HCT116 (cell line): ENCODE data around the gene GPRC5B. TPM values are rescaled to one million over a fixed set of nuclear protein-coding genes. Genes with fewer than 3 reads are reported as not detected.

ENCODE experiments used
- ATAC-seq: fragments of 200-7000 bp; cut with Tn5 transposase; 2 replicates; pipeline ENCODE4 v1.9.1; 2020; ENCODE audit warnings: mild to moderate bottlenecking, moderate library complexity
- BruUV-seq: library from RNA; stranded (reverse); fragments of 400-500 nt; replicated peaks from 2 replicates; lab custom pipeline; 2021; lab: Mats Ljungman, UMichigan
- CTCF ChIA-PET: fragments of 300-600 bp; sonication (Branson Sonifier 250); formaldehyde crosslinking; loops from one replicate; lab custom pipeline; 2021; ENCODE audit warnings: antibody characterized with exemption; lab: Charles Lee
- POLR2A ChIA-PET: fragments of 300-600, 350-600 bp; sonication (Branson Sonifier 250); formaldehyde crosslinking; loops from one replicate; lab custom pipeline; 2021; ENCODE audit warnings: antibody characterized with exemption; lab: Charles Lee
- RAD21 ChIA-PET, 2 experiments: fragments of 300-600 bp; sonication (Branson Sonifier 250); formaldehyde crosslinking; loops; one replicate each; lab custom pipeline; 2023; ENCODE audit warnings: low total read pairs in 2 of 2; ENCODE audit not compliant: uncharacterized antibody in 2 of 2, unreplicated experiment in 2 of 2, low non-redundant PET in 1 of 2; lab: Charles Lee
- DNase-seq: peaks from one replicate; pipeline ENCODE4 v3.0.0-alpha.2; 2010; ENCODE audit warnings: low read depth, low spot score
- H2AFZ ChIP-seq: fragments of 200-600 bp; shearing (Covaris generic), sonication (generic); 2 replicates; pipeline ENCODE4 v1.6.1; 2017; ENCODE audit warnings: low read depth, mixed run types, mixed read lengths, antibody characterized with exemption, low read length; ENCODE audit not compliant: poor library complexity, severe bottlenecking
- H3K27ac ChIP-seq: 2 replicates; pipeline ENCODE4 v1.5.1; 2012; ENCODE audit warnings: low read depth, low read length
- H3K27me3 ChIP-seq: fragments of 200-600 bp; sonication (generic); 2 replicates; pipeline ENCODE4 v1.6.1; 2016; ENCODE audit warnings: mixed run types, low read length, mixed read lengths; ENCODE audit not compliant: insufficient read depth
- H3K36me3 ChIP-seq, 2 experiments: fragments of 200-500 bp in 1 of 2; fragments of 200-600 bp in 1 of 2; sonication (Bioruptor generic) in 1 of 2; sonication (generic) in 1 of 2; 2 replicates each; pipeline versions ENCODE4 v1.5.1 to v1.6.1; 2014 to 2016; ENCODE audit warnings: low read length in 2 of 2, inconsistent platforms in 1 of 2, mixed read lengths in 1 of 2, mixed run types in 1 of 2; ENCODE audit not compliant: insufficient read depth in 2 of 2, control insufficient read depth in 1 of 2
- H3K4me1 ChIP-seq, 2 experiments: fragments of 200-600 bp in 1 of 2; sonication (generic) in 1 of 2; 2 replicates each; pipeline versions ENCODE4 v1.5.1 to v1.6.1; 2012 to 2017; ENCODE audit warnings: low read length in 2 of 2, inconsistent platforms in 1 of 2, mild to moderate bottlenecking in 1 of 2, mixed read lengths in 1 of 2, mixed run types in 1 of 2, moderate library complexity in 1 of 2; ENCODE audit not compliant: insufficient read depth in 2 of 2, control insufficient read depth in 1 of 2
- H3K4me2 ChIP-seq: fragments of 200-600 bp; sonication (generic); 2 replicates; pipeline ENCODE4 v1.6.1; 2017; ENCODE audit warnings: mixed run types, low read length, mixed read lengths
- H3K4me3 ChIP-seq, 2 experiments: fragments of 200-600 bp in 1 of 2; sonication (generic) in 1 of 2; replicated peaks in 1 of 2; 2 replicates each; pipeline ENCODE4 v1.5.1; 2011 to 2016; ENCODE audit warnings: low read length in 2 of 2, control low read depth in 1 of 2, low read depth in 1 of 2, mild to moderate bottlenecking in 1 of 2, mixed read lengths in 1 of 2, mixed run types in 1 of 2
- H3K79me2 ChIP-seq: fragments of 200-600 bp; sonication (generic); 2 replicates; pipeline ENCODE4 v1.6.1; 2017; ENCODE audit warnings: mild to moderate bottlenecking, mixed run types, low read length, moderate library complexity, mixed read lengths; ENCODE audit not compliant: insufficient read depth
- H3K9ac ChIP-seq: fragments of 200-600 bp; sonication (generic); 2 replicates; pipeline ENCODE4 v1.6.1; 2016; ENCODE audit warnings: low read length, mixed read lengths
- H3K9me2 ChIP-seq: fragments of 200-600 bp; sonication (generic), shearing (Covaris generic); 2 replicates; pipeline ENCODE4 v1.6.1; 2017; ENCODE audit warnings: mixed run types, mild to moderate bottlenecking, moderate library complexity; ENCODE audit not compliant: insufficient read depth
- H3K9me3 ChIP-seq, 2 experiments: fragments of 200-500 bp in 1 of 2; fragments of 200-600 bp in 1 of 2; sonication (Bioruptor generic) in 1 of 2; sonication (generic) in 1 of 2; 2 replicates each; pipeline ENCODE4 v1.6.1; 2014 to 2017; ENCODE audit warnings: low read length in 2 of 2, mixed read lengths in 2 of 2, inconsistent platforms in 1 of 2, low read depth in 1 of 2, mild to moderate bottlenecking in 1 of 2, mixed run types in 1 of 2, moderate library complexity in 1 of 2; ENCODE audit not compliant: control insufficient read depth in 1 of 2, insufficient read depth in 1 of 2
- H4K20me1 ChIP-seq: fragments of 200-600 bp; sonication (generic), shearing (Covaris generic); 2 replicates; pipeline ENCODE4 v1.6.1; 2017; ENCODE audit warnings: mixed run types, mild to moderate bottlenecking, moderate library complexity; ENCODE audit not compliant: insufficient read depth
- RAD21 ChIP-seq: IDR thresholded peaks from 2 replicates; pipeline ENCODE4 v1.6.1; 2012; ENCODE audit warnings: low read depth, mild to moderate bottlenecking
- YY1 ChIP-seq: IDR thresholded peaks from 2 replicates; pipeline ENCODE4 v1.6.1; 2011; ENCODE audit warnings: low read length, low read depth, moderate library complexity, mild to moderate bottlenecking; ENCODE audit not compliant: insufficient replicate concordance; ENCODE audit errors: extremely low read depth
- ZBTB33 ChIP-seq: IDR thresholded peaks from 2 replicates; pipeline ENCODE4 v1.6.1; 2011; ENCODE audit warnings: mild to moderate bottlenecking, low read length, moderate library complexity; ENCODE audit not compliant: insufficient replicate concordance; ENCODE audit errors: extremely low read depth
- intact Hi-C: fragments of 100-400 bp; cut with micrococcal nuclease; formaldehyde crosslinking; loops from 2 replicates; pipeline ENCODE4 v1.10.0; 2022
- total RNA-seq: library from RNA; stranded (reverse); gene quantifications from one replicate; pipeline ENCODE4 v1.2.1, GENCODE V29; 2021; ENCODE audit not compliant: unreplicated experiment
- TF ChIP-seq, protein P1 (sequence below): IDR thresholded peaks from 2 replicates; pipeline ENCODE4 v1.6.1; 2012

GPRC5B gene
- total RNA-seq, 1 experiment from 2014 or later = 7.2 TPM

- TF ChIP-seq ZBTB33 = no peak
Observed at GRCh38 chr16:19863990-19864389, 20.7 kb downstream of the GPRC5B start (continued).

GRCh38 chr16:19861811-19862327, 22.8 kb downstream of the GPRC5B start:
- Histone ChIP-seq H3K4me2 (no peak overlapping the region), H3K27ac (no peak overlapping the region), H4K20me1 (no peaks in the 10 kb centered on the region), H3K36me3 (no peaks in the 10 kb centered on the region)
- no peak for TF ChIP-seq RAD21
- TF ChIP-seq YY1 = no peak
- TF ChIP-seq, all 23 proteins: peak for 0
- DNase-seq = no peak
- H3K4me3 ChIP-seq = no peak overlapping the region
- BruUV-seq = no TSS peak
- H3K79me2 ChIP-seq = no peaks in the 10 kb centered on the region
- H3K9me2 ChIP-seq = no peaks in the 10 kb centered on the region
- no peaks in the 10 kb centered on the region for H3K4me1 ChIP-seq
- H3K9ac ChIP-seq = no peak overlapping the region
- H3K9me3 ChIP-seq = no peaks in the 10 kb centered on the region
- H2AFZ ChIP-seq = no peak overlapping the region
- ChIA-PET RAD21 (no interaction called here), CTCF (interaction anchor here (1.2 kb wide), 1 partner anchor 23 kb away, joined by 3 read pairs; the partner anchor contains the start of gene GPRC5B), POLR2A (no interaction called here)
- intact Hi-C loops = no loop called here
- H3K27me3 ChIP-seq = no peaks in the 10 kb centered on the region
- no peak for ATAC-seq

- no peaks in the 10 kb centered on the region for H3K79me2 ChIP-seq
- RAD21 ChIA-PET = no interaction called here
- H3K4me2 ChIP-seq = no peak overlapping the region
- H3K36me3 ChIP-seq = no peaks in the 10 kb centered on the region
- no peak overlapping the region for H3K4me3 ChIP-seq
- no peak overlapping the region for H3K27ac ChIP-seq
- no peaks in the 10 kb centered on the region for H3K27me3 ChIP-seq
- no peak overlapping the region for H2AFZ ChIP-seq
- no peak for ATAC-seq
- no peaks in the 10 kb centered on the region for H3K9me3 ChIP-seq
- POLR2A ChIA-PET = interaction anchor here (0.5 kb wide), 1 partner anchor 78 kb away, joined by 3 read pairs; no protein-coding TSS in a partner anchor
- no peaks in the 10 kb centered on the region for H4K20me1 ChIP-seq
- DNase-seq = no peak
- BruUV-seq = no TSS peak
- intact Hi-C loops = no loop called here
- no peaks in the 10 kb centered on the region for H3K9me2 ChIP-seq
- TF ChIP-seq, protein P1, sequence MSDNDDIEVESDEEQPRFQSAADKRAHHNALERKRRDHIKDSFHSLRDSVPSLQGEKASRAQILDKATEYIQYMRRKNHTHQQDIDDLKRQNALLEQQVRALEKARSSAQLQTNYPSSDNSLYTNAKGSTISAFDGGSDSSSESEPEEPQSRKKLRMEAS = no peak
- H3K9ac ChIP-seq = no peak overlapping the region
- CTCF ChIA-PET = no interaction called here
- no peaks in the 10 kb centered on the region for H3K4me1 ChIP-seq
Observed at GRCh38 chr16:19861133-19861532, 23.5 kb downstream of the GPRC5B start.
